Gastrocnemius medialis (tissue), 4 donors: Measurements from ENCODE around the gene DNAAF5. TPM values are rescaled to one million over a fixed set of nuclear protein-coding genes. Genes with fewer than 3 reads are reported as not detected.

Experiments
- ATAC-seq, 2 donors: fragments of 150-250 bp; one replicate each; pipeline ENCODE4 v1.9.1; 2016
- DNase-seq, 2 donors: peaks; one replicate each; pipeline ENCODE4 v3.0.0-alpha.2; 2019
- H3K27ac ChIP-seq, 4 donors: fragments of 200-600 bp; sonication (generic); 1 replicate in 1 of 4; 2 replicates in 3 of 4; pipeline ENCODE4 v1.5.1; 2016 to 2018; ENCODE audit warnings: mild to moderate bottlenecking in 2 of 4, moderate library complexity in 1 of 4
- H3K27me3 ChIP-seq, 3 donors: fragments of 200-600 bp; sonication (generic) in 2 of 3; 1 replicate in 1 of 3; 2 replicates in 2 of 3; pipeline versions ENCODE4 v1.5.1 to v1.6.0; 2016 to 2019; ENCODE audit warnings: mild to moderate bottlenecking in 1 of 3, moderate library complexity in 1 of 3
- H3K36me3 ChIP-seq, 2 donors: fragments of 200-600 bp; sonication (generic) in 1 of 2; one replicate each; pipeline ENCODE4 v1.5.1; 2017 to 2018
- H3K4me1 ChIP-seq, 2 donors: fragments of 200-600 bp; sonication (generic) in 1 of 2; one replicate each; pipeline ENCODE4 v1.5.1; 2016 to 2017; ENCODE audit warnings: mild to moderate bottlenecking in 2 of 2
- H3K4me3 ChIP-seq, 4 donors: fragments of 200-600 bp; sonication (generic) in 3 of 4; 1 replicate in 1 of 4; 2 replicates in 3 of 4; pipeline ENCODE4 v1.5.1; 2016 to 2019; ENCODE audit warnings: mild to moderate bottlenecking in 2 of 4
- H3K9me3 ChIP-seq, 3 donors: fragments of 200-600 bp; sonication (generic) in 2 of 3; 1 replicate in 1 of 3; 2 replicates in 2 of 3; pipeline ENCODE4 v1.5.1; 2016 to 2019
- CTCF ChIP-seq, 5 experiments: fragments of 450-650 bp in 3 of 5; fragments of 200-600 bp in 2 of 5; sonication (generic) in 2 of 5; IDR thresholded peaks in 4 of 5; conservative IDR thresholded peaks in 1 of 5; 1 replicate in 4 of 5; 2 replicates in 1 of 5; pipeline ENCODE4 v1.5.1; 2016 to 2019; ENCODE audit warnings: antibody characterized with exemption in 5 of 5, mild to moderate bottlenecking in 3 of 5, moderate library complexity in 3 of 5
- POLR2A ChIP-seq, 2 donors: fragments of 450-650 bp; IDR thresholded peaks; one replicate each; pipeline ENCODE4 v1.6.1; 2017; ENCODE audit warnings: antibody characterized with exemption in 2 of 2, mild to moderate bottlenecking in 2 of 2, moderate library complexity in 2 of 2
- in situ Hi-C, 4 donors: fragments of 200-750 bp; cut with MboI; loops; one replicate each; pipeline versions ENCODE4 v1.15.0 to v1.8.0; 2017; ENCODE audit warnings: low sequenced_read_pairs in 4 of 4
- intact Hi-C: fragments of 100-400 bp; cut with DNase I; formaldehyde crosslinking; loops from one replicate; pipeline ENCODE4 v1.15.1; 2023; ENCODE audit warnings: low total_unique reads
- total RNA-seq, 4 donors: library from RNA; depleted of rRNA; stranded (reverse); fragments of >200 nt; gene quantifications; one replicate each; pipeline versions ENCODE4 v1.1.0 to v1.2.3, GENCODE V29; 2016

DNAAF5 gene
- total RNA-seq, 4 donors from 2014 or later: 22.4 to 36.2 (median 30.6) TPM

GRCh38 chr7:782718-783449 is 56.4 kb downstream of the DNAAF5 start:
- DNase-seq (no peak), ATAC-seq (no peak)
- Histone ChIP-seq H3K4me1 (peaks cover 5 to 7% of the 10 kb centered on the region in 2 donors), H3K9me3 (no peaks in the 10 kb centered on the region), H3K27ac (no peak overlapping the region), H3K4me3 (no peak overlapping the region), H3K36me3 (peaks cover 0 to 24% of the 10 kb centered on the region in 2 donors), H3K27me3 (no peaks in the 10 kb centered on the region)
- in situ Hi-C loops (loop anchor here in 2 of 4 donors (10.0 kb wide), 2 partner anchors 82 to 92 kb away; partner anchors contain the start of gene GET4 (in 1 of the 2)), intact Hi-C loops (loop anchor here (10.0 kb wide), 1 partner anchor 172 kb away; the partner anchor contains the start of gene ADAP1)
- TF ChIP-seq POLR2A (IDR thresholded peaks at IDR 0.05): no peak
- TF ChIP-seq CTCF (IDR thresholded peaks at IDR 0.05 in 4 of 5, conservative IDR thresholded peaks at IDR 0.05 in 1 of 5): no peak

DNA sequence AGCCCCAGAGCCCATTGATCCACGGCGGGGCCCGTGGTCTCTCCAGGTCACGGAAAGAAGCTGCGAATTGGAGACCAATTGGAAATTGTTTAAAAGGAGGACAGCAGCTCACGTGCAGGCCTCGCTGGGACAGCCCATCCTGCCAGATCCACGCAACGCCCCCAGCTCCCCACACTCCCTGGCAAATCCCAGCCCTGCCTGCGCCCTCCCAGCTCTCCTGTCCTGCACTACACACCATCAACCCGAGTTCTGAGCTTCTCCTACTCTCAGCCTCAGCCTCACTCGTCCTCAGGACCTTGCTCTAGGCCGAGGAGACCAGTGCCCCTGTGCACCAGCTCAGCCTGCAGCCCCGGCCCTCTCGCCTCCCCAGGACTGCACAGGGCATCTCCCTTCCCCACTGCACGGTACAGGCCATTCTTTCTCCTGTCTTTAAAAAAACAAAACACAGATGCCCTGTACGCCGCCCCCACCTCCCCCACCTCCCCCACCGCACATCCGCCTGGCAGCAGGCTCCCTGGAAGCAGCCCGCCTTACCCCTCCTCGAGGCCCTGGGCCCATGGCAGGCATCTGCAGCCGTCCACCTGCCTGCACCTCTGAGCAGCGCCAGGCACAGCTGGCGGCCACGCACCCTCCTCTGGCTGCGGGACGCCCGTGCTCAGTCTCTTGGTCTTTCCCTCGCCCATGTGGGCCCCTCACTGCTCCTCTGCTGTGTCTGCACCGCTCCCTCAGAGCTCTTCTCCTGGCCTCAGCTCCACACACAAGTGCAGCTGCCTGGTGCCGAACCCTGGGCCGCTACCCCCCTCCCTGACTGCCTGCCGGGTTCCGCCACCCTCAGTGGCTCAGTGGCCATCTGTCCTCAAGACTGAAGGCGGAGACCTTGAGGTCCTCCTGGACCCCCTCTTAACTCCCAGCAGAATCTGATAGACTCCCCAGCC is 57.3 kb downstream of the DNAAF5 start:
- H3K4me1 ChIP-seq: peaks cover 5 to 7% of the 10 kb centered on the region in 2 donors
- H3K9me3 ChIP-seq: no peaks in the 10 kb centered on the region
- H3K27ac ChIP-seq: no peak overlapping the region
- no peak for ATAC-seq
- H3K27me3 ChIP-seq: no peaks in the 10 kb centered on the region
- in situ Hi-C loops (loop anchor here in 2 of 4 donors (10.0 kb wide), 2 partner anchors 81 to 91 kb away; partner anchors contain the start of gene GET4 (in 1 of the 2)), intact Hi-C loops (loop anchor here (10.0 kb wide), 1 partner anchor 171 kb away; the partner anchor contains the start of gene ADAP1)
- H3K36me3 ChIP-seq: peaks cover 0 to 24% of the 10 kb centered on the region in 2 donors
- no peak for TF ChIP-seq POLR2A (IDR thresholded peaks at IDR 0.05)
- TF ChIP-seq CTCF (IDR thresholded peaks at IDR 0.05 in 4 of 5, conservative IDR thresholded peaks at IDR 0.05 in 1 of 5): no peak
- no peak overlapping the region for H3K4me3 ChIP-seq
- no peak for DNase-seq

GRCh38 chr7:784971-785370 is 58.5 kb downstream of the DNAAF5 start:
- DNase-seq: no peak
- in situ Hi-C loops: loop anchor here (5.0 to 10.0 kb wide), 3 partner anchors 80 to 90 kb away; partner anchors contain the start of gene GET4 (in 1 of the 4)
- H3K36me3 ChIP-seq: peaks cover 0 to 17% of the 10 kb centered on the region in 2 donors

More at GRCh38 chr7:784971-785370, 58.5 kb downstream of the DNAAF5 start:
- intact Hi-C loops: loop anchor here (10.0 kb wide), 1 partner anchor 170 kb away; the partner anchor contains the start of gene ADAP1
- Histone ChIP-seq H3K27me3 (no peaks in the 10 kb centered on the region), H3K9me3 (no peaks in the 10 kb centered on the region), H3K4me1 (peaks cover 5 to 7% of the 10 kb centered on the region in 2 donors), H3K27ac (no peak overlapping the region), H3K4me3 (no peak overlapping the region)
- no peak for ATAC-seq
- no peak for TF ChIP-seq POLR2A (IDR thresholded peaks at IDR 0.05)
- no peak for TF ChIP-seq CTCF (IDR thresholded peaks at IDR 0.05 in 4 of 5, conservative IDR thresholded peaks at IDR 0.05 in 1 of 5)
